H9 (cell line): ENCODE measurements around the gene DNAJC11. TPM values are rescaled to one million over a fixed set of nuclear protein-coding genes. Genes with fewer than 3 reads are reported as not detected.

ENCODE experiments used
- DNase-seq: peaks from one replicate; pipeline ENCODE4 v3.0.0-alpha.2; 2017
- H2AFZ ChIP-seq: one replicate; pipeline ENCODE4 v1.6.1; 2013; ENCODE audit warnings: mild to moderate bottlenecking, low read length, control low read depth, moderate library complexity
- H2AK5ac ChIP-seq: 2 replicates; pipeline ENCODE4 v1.6.1; 2013; ENCODE audit warnings: low read length, control low read depth, mixed read lengths; ENCODE audit not compliant: insufficient read length
- H2BK120ac ChIP-seq: one replicate; pipeline ENCODE4 v1.6.1; 2013; ENCODE audit warnings: low read depth, mild to moderate bottlenecking, low read length, control low read depth, inconsistent platforms; ENCODE audit not compliant: poor library complexity, severe bottlenecking
- H2BK12ac ChIP-seq: 2 replicates; pipeline ENCODE4 v1.6.1; 2013; ENCODE audit warnings: low read length, control low read depth, mixed read lengths, low read depth; ENCODE audit not compliant: insufficient read length
- H2BK15ac ChIP-seq: 2 replicates; pipeline ENCODE4 v1.6.1; 2013; ENCODE audit warnings: low read depth, low read length, control low read depth
- H2BK20ac ChIP-seq: one replicate; pipeline ENCODE4 v1.6.1; 2013; ENCODE audit warnings: low read depth, mild to moderate bottlenecking, low read length, control low read depth, inconsistent platforms; ENCODE audit not compliant: poor library complexity, severe bottlenecking
- H2BK5ac ChIP-seq: 2 replicates; pipeline ENCODE4 v1.6.1; 2013; ENCODE audit warnings: low read length, control low read depth, mixed read lengths; ENCODE audit not compliant: insufficient read length
- H3K14ac ChIP-seq: 2 replicates; pipeline ENCODE4 v1.6.1; 2013; ENCODE audit warnings: low read length, control low read depth; ENCODE audit not compliant: insufficient read depth
- H3K18ac ChIP-seq: 2 replicates; pipeline ENCODE4 v1.6.1; 2013; ENCODE audit warnings: low read depth, mild to moderate bottlenecking, mixed read lengths, low read length, control low read depth; ENCODE audit not compliant: insufficient read length
- H3K23ac ChIP-seq: 2 replicates; pipeline ENCODE4 v1.6.1; 2013; ENCODE audit warnings: low read length, control low read depth, mixed read lengths, low read depth; ENCODE audit not compliant: insufficient read length
- H3K23me2 ChIP-seq: 2 replicates; pipeline ENCODE4 v1.6.1; 2013; ENCODE audit warnings: low read depth, mild to moderate bottlenecking, mixed read lengths, low read length, control low read depth; ENCODE audit not compliant: insufficient read length, poor library complexity, severe bottlenecking
- H3K27ac ChIP-seq: 2 replicates; pipeline ENCODE4 v1.5.1; 2013; ENCODE audit warnings: low read length, control low read depth, mixed read lengths, low read depth; ENCODE audit not compliant: insufficient read length
- H3K27me3 ChIP-seq: 2 replicates; pipeline ENCODE4 v1.6.1; 2013; ENCODE audit warnings: low read length, control low read depth, inconsistent platforms; ENCODE audit not compliant: insufficient read depth
- H3K4ac ChIP-seq: 2 replicates; pipeline ENCODE4 v1.6.1; 2013; ENCODE audit warnings: low read depth, mild to moderate bottlenecking, control low read depth, inconsistent platforms, low read length, moderate library complexity
- H3K4me1 ChIP-seq: 2 replicates; pipeline ENCODE4 v1.6.1; 2013; ENCODE audit warnings: low read length, control low read depth, inconsistent platforms; ENCODE audit not compliant: insufficient read depth
- H3K4me2 ChIP-seq: 2 replicates; pipeline ENCODE4 v1.6.1; 2013; ENCODE audit warnings: low read length, control low read depth, mixed read lengths; ENCODE audit not compliant: insufficient read length, insufficient read depth
- H3K56ac ChIP-seq: 2 replicates; pipeline ENCODE4 v1.6.1; 2013; ENCODE audit warnings: low read depth, mild to moderate bottlenecking, mixed read lengths, low read length, control low read depth; ENCODE audit not compliant: insufficient read length
- H3K79me1 ChIP-seq: 2 replicates; pipeline ENCODE4 v1.6.1; 2013; ENCODE audit warnings: low read depth, mild to moderate bottlenecking, moderate library complexity, low read length, control low read depth, inconsistent platforms; ENCODE audit not compliant: insufficient read depth, poor library complexity, severe bottlenecking
- H3K79me2 ChIP-seq: 2 replicates; pipeline ENCODE4 v1.6.1; 2013; ENCODE audit warnings: low read length, control low read depth, inconsistent platforms; ENCODE audit not compliant: insufficient read depth
- H3K9ac ChIP-seq: 2 replicates; pipeline ENCODE4 v1.6.1; 2013; ENCODE audit warnings: low read length, control low read depth, mixed read lengths; ENCODE audit not compliant: insufficient read length; ENCODE audit errors: extremely low read depth
- H3K9me3 ChIP-seq: one replicate; pipeline ENCODE4 v1.6.1; 2013; ENCODE audit warnings: low read depth, low read length, inconsistent platforms; ENCODE audit not compliant: control insufficient read depth
- H3T11ph ChIP-seq: one replicate; pipeline ENCODE4 v1.6.1; 2013; ENCODE audit warnings: mild to moderate bottlenecking, low read length, control low read depth, inconsistent platforms
- H4K20me1 ChIP-seq: one replicate; pipeline ENCODE4 v1.6.1; 2013; ENCODE audit not compliant: control insufficient read depth, insufficient read length, insufficient read depth
- H4K5ac ChIP-seq: 2 replicates; pipeline ENCODE4 v1.6.1; 2013; ENCODE audit warnings: low read depth, mild to moderate bottlenecking, mixed read lengths, low read length, control low read depth; ENCODE audit not compliant: insufficient read length
- H4K8ac ChIP-seq: replicated peaks from 2 replicates; pipeline ENCODE4 v1.6.1; 2013; ENCODE audit warnings: low read length, control low read depth, mixed read lengths, low read depth; ENCODE audit not compliant: insufficient read length
- H4K91ac ChIP-seq: 2 replicates; pipeline ENCODE4 v1.6.1; 2013; ENCODE audit warnings: low read depth, mild to moderate bottlenecking, moderate library complexity, mixed read lengths, low read length, control low read depth; ENCODE audit not compliant: insufficient read length
- H3K27ac Mint-ChIP-seq, 3 experiments: 2 replicates in 2 of 3; 3 replicates in 1 of 3; pipeline ENCODE4 v1.8.0; 2020 to 2021; ENCODE audit warnings: mixed read lengths in 3 of 3, mild to moderate bottlenecking in 1 of 3, moderate library complexity in 1 of 3
- H3K27me3 Mint-ChIP-seq: 2 replicates; pipeline ENCODE4 v1.8.0; 2021; ENCODE audit warnings: low read depth, mild to moderate bottlenecking, moderate library complexity, mixed read lengths
- H3K36me3 Mint-ChIP-seq, 3 experiments: 2 replicates in 2 of 3; 3 replicates in 1 of 3; pipeline ENCODE4 v1.8.0; 2020 to 2021; ENCODE audit warnings: low read depth in 3 of 3, mixed read lengths in 3 of 3; ENCODE audit not compliant: insufficient read depth in 1 of 3
- H3K4me1 Mint-ChIP-seq, 2 experiments: 2 replicates each; pipeline ENCODE4 v1.8.0; 2020; ENCODE audit warnings: mixed read lengths in 2 of 2
- H3K4me3 Mint-ChIP-seq, 2 experiments: 2 replicates in 1 of 2; 3 replicates in 1 of 2; pipeline ENCODE4 v1.8.0; 2020 to 2021; ENCODE audit warnings: mild to moderate bottlenecking in 2 of 2, mixed read lengths in 2 of 2, moderate library complexity in 1 of 2
- H3K9me3 Mint-ChIP-seq, 2 experiments: 2 replicates in 1 of 2; 3 replicates in 1 of 2; pipeline ENCODE4 v1.8.0; 2020; ENCODE audit warnings: mild to moderate bottlenecking in 2 of 2, mixed read lengths in 2 of 2, moderate library complexity in 1 of 2
- WGBS: extraction: QIAGEN DNeasy Blood & Tissue Kit; methylation state at CpG from one replicate; pipeline ENCODE4 v1.1.7; 2013; ENCODE audit warnings: missing lambda C conversion rate, low lambda C conversion rate, mixed read lengths; ENCODE audit not compliant: insufficient read length; ENCODE audit errors: extremely low coverage; 5-methylcytosine and 5-hydroxymethylcytosine counted together
- total RNA-seq: library from RNA; stranded (reverse); gene quantifications from 2 replicates; pipeline ENCODE4 v1.2.1, GENCODE V29; 2021
- TF ChIP-seq, protein P1 (sequence below): fragments of 200-600 bp; sonication (generic); conservative IDR thresholded peaks from 3 replicates; pipeline ENCODE4 v1.8.0; 2021; ENCODE audit warnings: antibody characterized with exemption, mild to moderate bottlenecking

The DNAJC11 gene
- total RNA-seq, 1 experiment from 2014 or later = 88.5 TPM

DNA sequence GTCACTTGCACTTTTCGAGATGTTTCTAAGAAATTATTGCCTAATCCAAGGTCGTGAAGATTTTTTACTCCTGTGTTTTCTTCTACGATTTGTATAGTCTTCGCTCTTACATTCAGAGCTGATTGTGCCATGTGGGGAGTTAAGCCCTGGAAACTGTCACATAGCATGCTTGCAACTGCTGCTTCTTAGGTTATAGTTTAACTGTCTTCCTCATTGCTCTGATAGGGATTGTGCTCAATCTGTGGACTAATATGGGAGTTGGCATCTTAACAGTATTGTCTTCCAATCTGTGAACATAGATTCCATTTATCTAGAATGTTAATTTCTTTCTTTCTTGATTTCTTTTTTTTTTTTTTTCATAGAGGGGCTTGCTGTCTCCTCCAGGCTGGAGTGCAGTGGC lies 48.9 kb upstream of the DNAJC11 start:
- no peak overlapping the region for H2BK15ac ChIP-seq
- H2AFZ ChIP-seq = no peak overlapping the region
- no peaks in the 10 kb centered on the region for H3K79me1 ChIP-seq
- WGBS = no CpG with 5 or more reads among the region's 4 CpGs
- no peak overlapping the region for H2BK120ac ChIP-seq
- H4K91ac ChIP-seq = no peak overlapping the region
- no peaks in the 10 kb centered on the region for H3K9me3 ChIP-seq
- H3K27me3 ChIP-seq = no peaks in the 10 kb centered on the region
- no peak overlapping the region for H3K23ac ChIP-seq
- no peak overlapping the region for H2BK5ac ChIP-seq
- Mint-ChIP-seq H3K27ac (no peak overlapping the region), H3K4me3 (no peak overlapping the region), H3K36me3 (no peaks in the 10 kb centered on the region), H3K27me3 (peaks cover 11% of the 10 kb centered on the region), H3K9me3 (no peaks in the 10 kb centered on the region), H3K4me1 (peaks cover 0 to 10% of the 10 kb centered on the region in 2 experiments; a peak in 3 of 4 replicates)
- no peaks in the 10 kb centered on the region for H4K20me1 ChIP-seq
- no peak overlapping the region for H3K18ac ChIP-seq
- no peak overlapping the region for H3K9ac ChIP-seq
- H3K4ac ChIP-seq = no peak overlapping the region
- H3K14ac ChIP-seq = no peak overlapping the region
- no peak for DNase-seq
- H4K5ac ChIP-seq = no peak overlapping the region
- no peak overlapping the region for H3T11ph ChIP-seq
- H2BK12ac ChIP-seq = no peak overlapping the region
- H3K27ac ChIP-seq = no peak overlapping the region
- H3K4me2 ChIP-seq = no peak overlapping the region
- H2BK20ac ChIP-seq = no peak overlapping the region
- H4K8ac ChIP-seq = no peak overlapping the region
- no peaks in the 10 kb centered on the region for H3K23me2 ChIP-seq
- H3K79me2 ChIP-seq = no peaks in the 10 kb centered on the region
- TF ChIP-seq, protein P1, sequence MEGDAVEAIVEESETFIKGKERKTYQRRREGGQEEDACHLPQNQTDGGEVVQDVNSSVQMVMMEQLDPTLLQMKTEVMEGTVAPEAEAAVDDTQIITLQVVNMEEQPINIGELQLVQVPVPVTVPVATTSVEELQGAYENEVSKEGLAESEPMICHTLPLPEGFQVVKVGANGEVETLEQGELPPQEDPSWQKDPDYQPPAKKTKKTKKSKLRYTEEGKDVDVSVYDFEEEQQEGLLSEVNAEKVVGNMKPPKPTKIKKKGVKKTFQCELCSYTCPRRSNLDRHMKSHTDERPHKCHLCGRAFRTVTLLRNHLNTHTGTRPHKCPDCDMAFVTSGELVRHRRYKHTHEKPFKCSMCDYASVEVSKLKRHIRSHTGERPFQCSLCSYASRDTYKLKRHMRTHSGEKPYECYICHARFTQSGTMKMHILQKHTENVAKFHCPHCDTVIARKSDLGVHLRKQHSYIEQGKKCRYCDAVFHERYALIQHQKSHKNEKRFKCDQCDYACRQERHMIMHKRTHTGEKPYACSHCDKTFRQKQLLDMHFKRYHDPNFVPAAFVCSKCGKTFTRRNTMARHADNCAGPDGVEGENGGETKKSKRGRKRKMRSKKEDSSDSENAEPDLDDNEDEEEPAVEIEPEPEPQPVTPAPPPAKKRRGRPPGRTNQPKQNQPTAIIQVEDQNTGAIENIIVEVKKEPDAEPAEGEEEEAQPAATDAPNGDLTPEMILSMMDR = no peak
- no peak overlapping the region for H2AK5ac ChIP-seq
- H3K56ac ChIP-seq = no peak overlapping the region
- H3K4me1 ChIP-seq = no peaks in the 10 kb centered on the region; the same call in 1 of the 2 replicates
